HG03521 (cell line): ENCODE data around the gene DDR1.

Experiments used
- ATAC-seq: cut with Tn5 transposase; IDR thresholded peaks from one replicate; pipeline ENCODE4 v1.9.1; 2021; ENCODE audit warnings: mild to moderate bottlenecking, moderate library complexity; ENCODE audit not compliant: unreplicated experiment

DDR1 gene

DNA sequence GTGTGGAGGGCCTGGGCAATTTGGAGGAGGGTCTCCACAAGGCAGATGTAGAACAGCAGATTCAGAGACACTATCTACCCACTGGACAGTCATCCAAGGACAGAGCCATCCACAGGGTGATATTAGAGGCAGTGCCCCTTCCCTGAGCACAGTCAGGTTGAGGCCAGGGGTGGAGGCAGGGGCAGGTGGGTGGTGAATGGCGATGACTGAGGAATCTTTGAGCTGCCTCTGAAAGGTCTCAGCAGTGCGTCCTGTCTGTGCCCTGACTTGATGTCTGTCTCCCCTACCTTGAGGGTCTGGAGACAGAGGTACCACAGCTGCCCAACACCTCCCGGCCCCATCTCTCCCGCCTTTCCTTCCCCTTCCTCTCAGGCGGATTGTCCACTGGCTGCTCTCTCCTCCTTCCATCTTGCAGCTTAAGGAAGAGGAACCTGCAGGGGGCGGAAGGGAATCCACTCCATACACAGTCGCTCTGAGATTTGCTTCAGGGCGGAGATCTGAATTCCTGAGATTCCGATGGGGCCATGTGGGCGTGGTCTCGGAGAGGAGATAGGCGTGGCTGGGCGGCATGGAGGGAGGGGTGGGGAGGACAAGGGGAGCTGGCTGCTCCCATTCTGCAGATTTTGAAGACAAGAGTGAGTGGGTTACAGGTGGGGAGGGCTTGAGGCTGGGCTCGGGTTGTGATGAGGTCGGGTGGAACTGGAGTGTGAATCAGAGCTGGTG lies 58.2 kb downstream of the DDR1 start:
- no peak for ATAC-seq

DNA sequence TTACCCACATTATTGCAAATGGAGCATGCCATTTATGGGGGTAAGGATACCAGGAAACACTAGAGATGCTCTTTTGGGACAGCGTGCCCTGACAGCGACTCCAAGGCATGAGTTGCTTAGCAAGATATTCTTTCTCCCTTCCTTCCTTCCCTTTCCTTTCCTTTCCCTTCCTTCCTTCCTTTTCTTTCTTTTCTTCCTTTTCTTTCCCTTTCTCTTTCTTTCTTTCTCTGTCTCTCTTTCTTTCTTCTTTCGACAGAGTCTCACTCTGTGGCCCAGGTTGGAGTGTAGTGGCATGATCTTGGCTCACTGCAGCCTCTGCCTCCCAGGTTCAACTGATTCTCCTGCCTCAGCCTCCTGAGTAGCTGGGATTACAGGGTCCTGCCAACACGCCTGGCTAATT lies 59.7 kb downstream of the DDR1 start:
- no peak for ATAC-seq

DNA sequence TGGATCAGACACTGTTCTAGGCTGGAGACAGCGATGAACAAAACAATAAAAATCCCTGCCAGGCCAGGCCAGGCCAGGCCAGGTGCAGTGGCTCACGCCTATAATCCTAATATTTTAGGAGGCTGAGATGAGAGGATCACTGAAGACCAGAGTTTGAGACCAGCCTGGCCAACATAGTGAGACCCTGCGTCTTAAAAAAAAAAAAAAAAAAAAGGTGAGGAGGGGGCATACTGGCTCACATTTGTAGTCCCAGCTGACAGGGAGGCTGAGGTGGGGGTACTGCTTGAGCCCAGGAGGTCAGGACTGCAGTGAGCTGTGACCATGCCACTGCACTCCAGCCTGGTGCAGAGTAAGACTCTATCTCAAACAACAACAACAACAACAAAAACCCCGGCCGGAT lies 61.0 kb downstream of the DDR1 start:
- no peak for ATAC-seq

DNA sequence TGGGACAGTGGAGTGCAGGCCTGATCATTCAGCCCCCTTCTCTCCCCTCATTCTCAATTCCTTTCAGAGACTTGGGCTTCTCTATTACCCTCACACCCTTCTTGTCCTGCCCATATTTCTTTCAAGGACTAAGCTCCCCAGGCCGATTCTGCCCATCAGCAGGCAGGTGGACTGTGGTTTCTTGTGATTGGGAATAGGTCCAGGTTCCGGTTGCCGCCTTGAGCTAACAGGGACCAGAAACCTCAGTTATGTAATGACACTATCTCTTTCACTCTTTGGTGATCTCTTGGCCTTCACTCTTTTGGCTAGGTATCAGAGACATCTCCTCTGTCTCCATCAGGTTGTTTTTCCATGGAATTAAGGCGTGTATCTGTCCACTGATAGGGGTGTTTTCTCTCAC lies 62.9 kb downstream of the DDR1 start:
- ATAC-seq, result no peak

DNA sequence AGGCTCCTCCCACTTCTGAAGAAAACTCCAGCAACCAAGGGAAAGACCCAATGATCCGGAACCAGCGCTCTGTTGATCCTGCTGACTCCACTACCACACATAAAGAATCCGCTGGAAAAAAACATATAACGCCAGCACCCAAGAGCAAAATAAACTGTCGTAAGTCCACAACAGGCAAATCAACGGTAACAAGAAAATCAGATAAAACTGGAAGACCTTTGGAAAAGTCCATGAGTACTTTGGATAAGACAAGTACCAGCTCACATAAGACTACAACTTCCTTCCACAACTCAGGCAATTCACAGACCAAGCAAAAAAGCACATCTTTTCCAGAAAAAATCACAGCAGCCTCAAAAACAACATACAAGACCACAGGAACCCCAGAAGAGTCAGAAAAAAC lies 64.5 kb downstream of the DDR1 start:
- ATAC-seq, result no peak
